GM23338 (cell line): Measurements from ENCODE around the gene SLC35D2. TPM values are rescaled to one million over a fixed set of nuclear protein-coding genes. Genes with fewer than 3 reads are reported as not detected.

Experiments
- ATAC-seq: fragments of 200-7000 bp; cut with Tn5 transposase; 3 replicates; pipeline ENCODE4 v1.9.1; 2020
- DNase-seq: peaks from one replicate; pipeline ENCODE4 v3.0.0-alpha.2; 2015; ENCODE audit warnings: low spot score
- H2AFZ ChIP-seq: fragments of 200-600 bp; sonication (generic); 2 replicates; pipeline ENCODE4 v1.8.0; 2016; ENCODE audit warnings: antibody characterized with exemption, mild to moderate bottlenecking, moderate library complexity
- H3F3A ChIP-seq: fragments of 200-600 bp; sonication (generic); replicated peaks from 2 replicates; pipeline ENCODE4 v1.8.0; 2017; ENCODE audit warnings: antibody characterized with exemption, mixed run types, low read depth
- H3K27ac ChIP-seq: fragments of 200-600 bp; sonication (generic); 2 replicates; pipeline ENCODE4 v1.6.1; 2016; ENCODE audit warnings: low read depth
- H3K27me3 ChIP-seq: fragments of 200-600 bp; sonication (generic); 2 replicates; pipeline ENCODE4 v1.8.0; 2016; ENCODE audit warnings: mild to moderate bottlenecking, mixed run types, moderate library complexity; ENCODE audit not compliant: insufficient read depth
- H3K36me3 ChIP-seq: fragments of 200-600 bp; sonication (generic); 2 replicates; pipeline ENCODE4 v1.8.0; 2016; ENCODE audit warnings: mild to moderate bottlenecking; ENCODE audit not compliant: insufficient read depth
- H3K4me1 ChIP-seq: fragments of 200-600 bp; sonication (generic); 2 replicates; pipeline ENCODE4 v1.8.0; 2016; ENCODE audit warnings: mild to moderate bottlenecking, moderate library complexity; ENCODE audit not compliant: insufficient read depth
- H3K4me2 ChIP-seq: fragments of 200-600 bp; sonication (generic); 2 replicates; pipeline ENCODE4 v1.7.1; 2017; ENCODE audit warnings: mixed run types
- H3K4me3 ChIP-seq: fragments of 200-600 bp; sonication (generic); 2 replicates; pipeline ENCODE4 v1.6.1; 2016; ENCODE audit warnings: mixed run types
- H3K79me2 ChIP-seq: fragments of 200-600 bp; sonication (generic); replicated peaks from 2 replicates; pipeline ENCODE4 v1.8.0; 2017; ENCODE audit warnings: mild to moderate bottlenecking; ENCODE audit not compliant: insufficient read depth
- H3K9me2 ChIP-seq: fragments of 200-600 bp; sonication (generic); 2 replicates; pipeline ENCODE4 v1.8.0; 2017; ENCODE audit not compliant: insufficient read depth
- H4K20me1 ChIP-seq: fragments of 200-600 bp; sonication (generic); replicated peaks from 2 replicates; pipeline ENCODE4 v1.8.0; 2017; ENCODE audit warnings: mild to moderate bottlenecking; ENCODE audit not compliant: insufficient read depth
- H3K27ac Mint-ChIP-seq: 2 replicates; pipeline ENCODE4 v1.8.0; 2020; ENCODE audit warnings: inconsistent platforms, mild to moderate bottlenecking, moderate library complexity, mixed read lengths
- H3K27me3 Mint-ChIP-seq: 3 replicates; pipeline ENCODE4 v1.8.0; 2022; ENCODE audit warnings: low read depth, mild to moderate bottlenecking, moderate library complexity, mixed read lengths, inconsistent platforms; ENCODE audit not compliant: insufficient read depth, poor library complexity
- H3K36me3 Mint-ChIP-seq: 3 replicates; pipeline ENCODE4 v1.8.0; 2021; ENCODE audit warnings: low read depth, mild to moderate bottlenecking, inconsistent platforms, moderate library complexity, mixed read lengths
- H3K4me1 Mint-ChIP-seq: 3 replicates; pipeline ENCODE4 v1.8.0; 2020; ENCODE audit warnings: mild to moderate bottlenecking, inconsistent platforms, mixed read lengths
- H3K4me3 Mint-ChIP-seq: 3 replicates; pipeline ENCODE4 v1.8.0; 2021; ENCODE audit warnings: moderate library complexity, mild to moderate bottlenecking, inconsistent platforms, mixed read lengths
- H3K9me3 Mint-ChIP-seq: 3 replicates; pipeline ENCODE4 v1.8.0; 2020; ENCODE audit warnings: moderate library complexity, mild to moderate bottlenecking, inconsistent platforms, mixed read lengths
- EZH2phosphoT487 ChIP-seq: fragments of 200-600 bp; sonication (generic); IDR thresholded peaks from one replicate; pipeline ENCODE4 v1.8.1; 2018; ENCODE audit warnings: antibody characterized with exemption; ENCODE audit not compliant: unreplicated experiment
- STAT1 ChIP-seq: IDR thresholded peaks from one replicate; pipeline ENCODE4 v1.6.1; 2016; ENCODE audit warnings: antibody characterized with exemption; ENCODE audit not compliant: unreplicated experiment
- ZNF114 ChIP-seq: fragments of 250-450 bp; sonication (Bioruptor Pico); IDR thresholded peaks from 2 replicates; pipeline ENCODE4 v1.5.0; 2020; ENCODE audit warnings: mild to moderate bottlenecking, moderate library complexity
- ZNF331 ChIP-seq: fragments of 250-450 bp; sonication (Bioruptor Pico); IDR thresholded peaks from 2 replicates; pipeline ENCODE4 v1.5.0; 2020; ENCODE audit warnings: low read depth, mild to moderate bottlenecking, moderate library complexity
- polyA plus RNA-seq: library from polyadenylated mRNA; unstranded; fragments of >200 nt; fragmentation: Nextera tagmentation; extraction: Ambion mirVana; gene quantifications from 2 replicates; pipeline ENCODE4 v1.2.1, GENCODE V29; 2016
- total RNA-seq: library from RNA; depleted of rRNA; stranded (reverse); fragments of >200 nt; shearing (Covaris generic); gene quantifications from 2 replicates; pipeline ENCODE4 v1.2.3, GENCODE V29; 2014
- TF ChIP-seq, protein P1 (sequence below): fragments of 250-450 bp; sonication (Bioruptor Pico); IDR thresholded peaks from 2 replicates; pipeline ENCODE4 v1.5.0; 2020; ENCODE audit warnings: mild to moderate bottlenecking, moderate library complexity
- TF ChIP-seq, protein P2 (sequence below), 2 experiments: fragments of 200-600 bp in 1 of 2; sonication (generic) in 1 of 2; conservative IDR thresholded peaks; 2 replicates each; pipeline versions ENCODE4 v1.5.1 to v1.6.1; 2016 to 2017; ENCODE audit warnings: antibody characterized with exemption in 2 of 2, low read depth in 2 of 2, mild to moderate bottlenecking in 2 of 2, moderate library complexity in 1 of 2
- TF ChIP-seq, protein P3 (sequence below): IDR thresholded peaks from 2 replicates; pipeline ENCODE4 v1.6.1; 2016; ENCODE audit warnings: antibody characterized with exemption

SLC35D2 gene
- total and polyA plus RNA-seq, 2 experiments from 2014 or later = 8.2 to 14.4 TPM

DNA sequence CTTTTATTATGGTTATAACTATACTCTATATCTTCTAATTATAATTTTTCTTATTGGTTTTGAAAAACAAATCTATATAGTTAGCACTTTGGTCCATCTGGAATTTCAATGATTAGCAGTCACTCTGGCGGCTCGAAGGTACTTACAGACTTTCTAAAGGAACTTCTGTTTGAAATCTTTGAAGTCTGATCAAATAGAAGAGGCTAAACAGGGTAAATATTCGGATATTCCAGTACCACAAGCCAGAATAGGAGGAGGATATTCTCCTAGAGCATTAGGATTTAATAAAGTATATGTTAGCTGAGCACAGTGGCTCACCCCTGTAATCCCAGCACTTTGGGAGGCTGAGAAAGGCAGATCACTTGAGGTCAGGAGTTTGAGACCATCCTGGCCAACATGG lies 42.8 kb downstream of the SLC35D2 start (continued):
- TF ChIP-seq, protein P1, sequence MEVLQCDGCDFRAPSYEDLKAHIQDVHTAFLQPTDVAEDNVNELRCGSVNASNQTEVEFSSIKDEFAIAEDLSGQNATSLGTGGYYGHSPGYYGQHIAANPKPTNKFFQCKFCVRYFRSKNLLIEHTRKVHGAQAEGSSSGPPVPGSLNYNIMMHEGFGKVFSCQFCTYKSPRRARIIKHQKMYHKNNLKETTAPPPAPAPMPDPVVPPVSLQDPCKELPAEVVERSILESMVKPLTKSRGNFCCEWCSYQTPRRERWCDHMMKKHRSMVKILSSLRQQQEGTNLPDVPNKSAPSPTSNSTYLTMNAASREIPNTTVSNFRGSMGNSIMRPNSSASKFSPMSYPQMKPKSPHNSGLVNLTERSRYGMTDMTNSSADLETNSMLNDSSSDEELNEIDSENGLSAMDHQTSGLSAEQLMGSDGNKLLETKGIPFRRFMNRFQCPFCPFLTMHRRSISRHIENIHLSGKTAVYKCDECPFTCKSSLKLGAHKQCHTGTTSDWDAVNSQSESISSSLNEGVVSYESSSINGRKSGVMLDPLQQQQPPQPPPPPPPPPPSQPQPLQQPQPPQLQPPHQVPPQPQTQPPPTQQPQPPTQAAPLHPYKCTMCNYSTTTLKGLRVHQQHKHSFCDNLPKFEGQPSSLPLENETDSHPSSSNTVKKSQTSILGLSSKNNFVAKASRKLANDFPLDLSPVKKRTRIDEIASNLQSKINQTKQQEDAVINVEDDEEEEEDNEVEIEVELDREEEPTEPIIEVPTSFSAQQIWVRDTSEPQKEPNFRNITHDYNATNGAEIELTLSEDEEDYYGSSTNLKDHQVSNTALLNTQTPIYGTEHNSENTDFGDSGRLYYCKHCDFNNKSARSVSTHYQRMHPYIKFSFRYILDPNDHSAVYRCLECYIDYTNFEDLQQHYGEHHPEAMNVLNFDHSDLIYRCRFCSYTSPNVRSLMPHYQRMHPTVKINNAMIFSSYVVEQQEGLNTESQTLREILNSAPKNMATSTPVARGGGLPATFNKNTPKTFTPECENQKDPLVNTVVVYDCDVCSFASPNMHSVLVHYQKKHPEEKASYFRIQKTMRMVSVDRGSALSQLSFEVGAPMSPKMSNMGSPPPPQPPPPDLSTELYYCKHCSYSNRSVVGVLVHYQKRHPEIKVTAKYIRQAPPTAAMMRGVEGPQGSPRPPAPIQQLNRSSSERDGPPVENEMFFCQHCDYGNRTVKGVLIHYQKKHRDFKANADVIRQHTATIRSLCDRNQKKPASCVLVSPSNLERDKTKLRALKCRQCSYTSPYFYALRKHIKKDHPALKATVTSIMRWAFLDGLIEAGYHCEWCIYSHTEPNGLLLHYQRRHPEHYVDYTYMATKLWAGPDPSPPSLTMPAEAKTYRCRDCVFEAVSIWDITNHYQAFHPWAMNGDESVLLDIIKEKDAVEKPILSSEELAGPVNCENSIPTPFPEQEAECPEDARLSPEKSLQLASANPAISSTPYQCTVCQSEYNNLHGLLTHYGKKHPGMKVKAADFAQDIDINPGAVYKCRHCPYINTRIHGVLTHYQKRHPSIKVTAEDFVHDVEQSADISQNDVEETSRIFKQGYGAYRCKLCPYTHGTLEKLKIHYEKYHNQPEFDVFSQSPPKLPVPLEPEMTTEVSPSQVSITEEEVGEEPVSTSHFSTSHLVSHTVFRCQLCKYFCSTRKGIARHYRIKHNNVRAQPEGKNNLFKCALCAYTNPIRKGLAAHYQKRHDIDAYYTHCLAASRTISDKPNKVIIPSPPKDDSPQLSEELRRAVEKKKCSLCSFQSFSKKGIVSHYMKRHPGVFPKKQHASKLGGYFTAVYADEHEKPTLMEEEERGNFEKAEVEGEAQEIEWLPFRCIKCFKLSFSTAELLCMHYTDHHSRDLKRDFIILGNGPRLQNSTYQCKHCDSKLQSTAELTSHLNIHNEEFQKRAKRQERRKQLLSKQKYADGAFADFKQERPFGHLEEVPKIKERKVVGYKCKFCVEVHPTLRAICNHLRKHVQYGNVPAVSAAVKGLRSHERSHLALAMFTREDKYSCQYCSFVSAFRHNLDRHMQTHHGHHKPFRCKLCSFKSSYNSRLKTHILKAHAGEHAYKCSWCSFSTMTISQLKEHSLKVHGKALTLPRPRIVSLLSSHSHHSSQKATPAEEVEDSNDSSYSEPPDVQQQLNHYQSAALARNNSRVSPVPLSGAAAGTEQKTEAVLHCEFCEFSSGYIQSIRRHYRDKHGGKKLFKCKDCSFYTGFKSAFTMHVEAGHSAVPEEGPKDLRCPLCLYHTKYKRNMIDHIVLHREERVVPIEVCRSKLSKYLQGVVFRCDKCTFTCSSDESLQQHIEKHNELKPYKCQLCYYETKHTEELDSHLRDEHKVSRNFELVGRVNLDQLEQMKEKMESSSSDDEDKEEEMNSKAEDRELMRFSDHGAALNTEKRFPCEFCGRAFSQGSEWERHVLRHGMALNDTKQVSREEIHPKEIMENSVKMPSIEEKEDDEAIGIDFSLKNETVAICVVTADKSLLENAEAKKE (CRISPR knock-in tag) = no peak
- TF ChIP-seq STAT1 = no peak
- TF ChIP-seq, protein P2, sequence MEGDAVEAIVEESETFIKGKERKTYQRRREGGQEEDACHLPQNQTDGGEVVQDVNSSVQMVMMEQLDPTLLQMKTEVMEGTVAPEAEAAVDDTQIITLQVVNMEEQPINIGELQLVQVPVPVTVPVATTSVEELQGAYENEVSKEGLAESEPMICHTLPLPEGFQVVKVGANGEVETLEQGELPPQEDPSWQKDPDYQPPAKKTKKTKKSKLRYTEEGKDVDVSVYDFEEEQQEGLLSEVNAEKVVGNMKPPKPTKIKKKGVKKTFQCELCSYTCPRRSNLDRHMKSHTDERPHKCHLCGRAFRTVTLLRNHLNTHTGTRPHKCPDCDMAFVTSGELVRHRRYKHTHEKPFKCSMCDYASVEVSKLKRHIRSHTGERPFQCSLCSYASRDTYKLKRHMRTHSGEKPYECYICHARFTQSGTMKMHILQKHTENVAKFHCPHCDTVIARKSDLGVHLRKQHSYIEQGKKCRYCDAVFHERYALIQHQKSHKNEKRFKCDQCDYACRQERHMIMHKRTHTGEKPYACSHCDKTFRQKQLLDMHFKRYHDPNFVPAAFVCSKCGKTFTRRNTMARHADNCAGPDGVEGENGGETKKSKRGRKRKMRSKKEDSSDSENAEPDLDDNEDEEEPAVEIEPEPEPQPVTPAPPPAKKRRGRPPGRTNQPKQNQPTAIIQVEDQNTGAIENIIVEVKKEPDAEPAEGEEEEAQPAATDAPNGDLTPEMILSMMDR (conservative IDR thresholded peaks at IDR 0.05; ENCODE audit: low read depth in 2 of 2) = no peak
- TF ChIP-seq ZNF331 (CRISPR knock-in tag) = no peak

DNA sequence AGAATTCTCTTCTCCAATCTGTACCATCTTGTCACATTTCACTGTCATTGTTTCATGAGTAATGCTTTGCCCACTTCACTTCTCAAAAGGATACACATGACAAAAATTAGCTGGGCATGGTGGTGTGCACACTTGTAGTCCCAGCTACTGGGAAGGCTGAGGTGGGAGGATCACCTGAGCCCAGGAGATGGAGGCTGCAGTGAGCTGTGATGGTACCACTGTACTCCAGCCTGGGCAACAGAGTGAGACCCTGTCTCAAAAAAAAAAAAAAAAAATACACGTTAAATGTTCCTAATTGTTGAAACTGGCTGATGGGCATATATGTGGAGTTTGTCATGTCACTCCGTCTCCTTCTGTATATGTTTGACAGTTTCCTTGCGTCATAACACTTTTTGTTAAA lies 45.2 kb downstream of the SLC35D2 start:
- Histone ChIP-seq H4K20me1 (no peaks in the 10 kb centered on the region), H3K27me3 (no peaks in the 10 kb centered on the region), H3K79me2 (no peaks in the 10 kb centered on the region), H2AFZ (no peak overlapping the region), H3K4me3 (no peak overlapping the region), H3K4me1 (peaks cover 16% of the 10 kb centered on the region), H3K36me3 (no peaks in the 10 kb centered on the region), H3K27ac (no peak overlapping the region), H3F3A (no peaks in the 10 kb centered on the region), H3K4me2 (no peak overlapping the region), H3K9me2 (no peaks in the 10 kb centered on the region)
- no peak overlapping the region for H3K27ac Mint-ChIP-seq
- ATAC-seq (no peak), DNase-seq (no peak)
- H3K9me3 Mint-ChIP-seq = no peaks in the 10 kb centered on the region
- H3K36me3 Mint-ChIP-seq = peaks cover 6% of the 10 kb centered on the region; the same call in 2 of the 3 replicates
- peaks cover 16% of the 10 kb centered on the region for H3K4me1 Mint-ChIP-seq
- no peak overlapping the region for H3K4me3 Mint-ChIP-seq
- no peaks in the 10 kb centered on the region for H3K27me3 Mint-ChIP-seq
- TF ChIP-seq EZH2phosphoT487 = no peak
- TF ChIP-seq, protein P1 (CRISPR knock-in tag) = no peak
- TF ChIP-seq, protein P3, sequence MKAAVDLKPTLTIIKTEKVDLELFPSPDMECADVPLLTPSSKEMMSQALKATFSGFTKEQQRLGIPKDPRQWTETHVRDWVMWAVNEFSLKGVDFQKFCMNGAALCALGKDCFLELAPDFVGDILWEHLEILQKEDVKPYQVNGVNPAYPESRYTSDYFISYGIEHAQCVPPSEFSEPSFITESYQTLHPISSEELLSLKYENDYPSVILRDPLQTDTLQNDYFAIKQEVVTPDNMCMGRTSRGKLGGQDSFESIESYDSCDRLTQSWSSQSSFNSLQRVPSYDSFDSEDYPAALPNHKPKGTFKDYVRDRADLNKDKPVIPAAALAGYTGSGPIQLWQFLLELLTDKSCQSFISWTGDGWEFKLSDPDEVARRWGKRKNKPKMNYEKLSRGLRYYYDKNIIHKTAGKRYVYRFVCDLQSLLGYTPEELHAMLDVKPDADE = no peak
- no peak for TF ChIP-seq ZNF114 (CRISPR knock-in tag)
